Vagina (tissue), 2 donors: ENCODE measurements around the gene TASOR2.

ENCODE experiments used
- POLR2AphosphoS5 ChIP-seq, 2 donors: sonication (generic); formaldehyde crosslinking; IDR thresholded peaks; one replicate each; pipeline ENCODE4 v1.9.0; 2017; ENCODE audit warnings: antibody characterized with exemption in 2 of 2, mild to moderate bottlenecking in 2 of 2, low read depth in 1 of 2; ENCODE audit not compliant: insufficient read depth in 1 of 2
- TF ChIP-seq, protein P1 (sequence below), 3 experiments: fragments of 450-650 bp in 2 of 3; fragments of 200-600 bp in 1 of 3; sonication (generic) in 1 of 3; IDR thresholded peaks; one replicate each; pipeline ENCODE4 v1.5.1; 2017 to 2019; ENCODE audit warnings: antibody characterized with exemption in 3 of 3, mild to moderate bottlenecking in 2 of 3, moderate library complexity in 2 of 3

GRCh38 chr10:5652746-5653145, 31.9 kb upstream of the TASOR2 start:
- TF ChIP-seq, protein P1, sequence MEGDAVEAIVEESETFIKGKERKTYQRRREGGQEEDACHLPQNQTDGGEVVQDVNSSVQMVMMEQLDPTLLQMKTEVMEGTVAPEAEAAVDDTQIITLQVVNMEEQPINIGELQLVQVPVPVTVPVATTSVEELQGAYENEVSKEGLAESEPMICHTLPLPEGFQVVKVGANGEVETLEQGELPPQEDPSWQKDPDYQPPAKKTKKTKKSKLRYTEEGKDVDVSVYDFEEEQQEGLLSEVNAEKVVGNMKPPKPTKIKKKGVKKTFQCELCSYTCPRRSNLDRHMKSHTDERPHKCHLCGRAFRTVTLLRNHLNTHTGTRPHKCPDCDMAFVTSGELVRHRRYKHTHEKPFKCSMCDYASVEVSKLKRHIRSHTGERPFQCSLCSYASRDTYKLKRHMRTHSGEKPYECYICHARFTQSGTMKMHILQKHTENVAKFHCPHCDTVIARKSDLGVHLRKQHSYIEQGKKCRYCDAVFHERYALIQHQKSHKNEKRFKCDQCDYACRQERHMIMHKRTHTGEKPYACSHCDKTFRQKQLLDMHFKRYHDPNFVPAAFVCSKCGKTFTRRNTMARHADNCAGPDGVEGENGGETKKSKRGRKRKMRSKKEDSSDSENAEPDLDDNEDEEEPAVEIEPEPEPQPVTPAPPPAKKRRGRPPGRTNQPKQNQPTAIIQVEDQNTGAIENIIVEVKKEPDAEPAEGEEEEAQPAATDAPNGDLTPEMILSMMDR (IDR thresholded peaks at IDR 0.05): no peak
- TF ChIP-seq POLR2AphosphoS5 (IDR thresholded peaks at IDR 0.05; ENCODE audit: insufficient read depth in 1 of 2, low read depth in 1 of 2): no peak
